ENCODE results near the gene ACOX2.

ACOX2 gene

GRCh38 chr3:58470363-58471024 is 66.5 kb downstream of the ACOX2 start:
- no peak for DNase-seq

- DNase-seq = no peak
Observed at GRCh38 chr3:58469096-58469495, 67.9 kb downstream of the ACOX2 start.

- DNase-seq = no peak
Observed at GRCh38 chr3:58466899-58467563, 70.0 kb downstream of the ACOX2 start.

- no peak for DNase-seq
Observed at GRCh38 chr3:58464866-58465265, 72.1 kb downstream of the ACOX2 start.

- no peak for DNase-seq
Observed at GRCh38 chr3:58463942-58464271, 73.1 kb downstream of the ACOX2 start.

GRCh38 chr3:58463181-58463941 is 73.6 kb downstream of the ACOX2 start:
- peak; percentile 1 for DNase-seq

GRCh38 chr3:58462829-58463180 is 74.2 kb downstream of the ACOX2 start:
- DNase-seq = no peak

- DNase-seq = no peak
Observed at GRCh38 chr3:58459160-58459559, 77.8 kb downstream of the ACOX2 start.
